ENCODE results near the gene MAML3.

GRCh38 chr4:139768366-139768765 is 385.6 kb downstream of the MAML3 start:
- TF ChIP-seq REST (IDR thresholded peaks at IDR 0.05; ENCODE audit: unreplicated experiment) (no peak), CTCF (conservative IDR thresholded peaks at IDR 0.05; ENCODE audit: low read depth in 2 of 2) (no peak), POLR2AphosphoS5 (IDR thresholded peaks at IDR 0.05; ENCODE audit: low read depth) (no peak), CREB1 (CRISPR knock-in tag; IDR thresholded peaks at IDR 0.05; ENCODE audit: low read depth) (no peak), EZH2phosphoT487 (IDR thresholded peaks at IDR 0.05; ENCODE audit: unreplicated experiment) (no peak), ETS1 (IDR thresholded peaks at IDR 0.05) (no peak), EZH2 (IDR thresholded peaks at IDR 0.05; ENCODE audit: low read depth, unreplicated experiment) (no peak), JUNB (IDR thresholded peaks at IDR 0.05; ENCODE audit: unreplicated experiment) (no peak), STAT1 (IDR thresholded peaks at IDR 0.05; ENCODE audit: unreplicated experiment) (no peak), NANOG (IDR thresholded peaks at IDR 0.05; ENCODE audit: borderline replicate concordance) (no peak), ZNF114 (CRISPR knock-in tag; IDR thresholded peaks at IDR 0.05) (no peak)
